Stimulated activated CD4-positive, alpha-beta T cell treated with anti-CD3 and anti-CD28 coated beads, Interleukin-12 subunit alpha, Interleukin-12 subunit beta, amount 100 ng/mL, for 24 hours (primary cell): ENCODE data around the gene TAF11L2.
"Not testable (repeated sequence)": the region's sequence is repeated elsewhere in the genome, so short reads cannot be mapped to it uniquely, and the experiment has no call there.

ENCODE experiments used
- DNase-seq, 2 experiments: peaks; one replicate each; pipeline ENCODE4 v3.0.0-alpha.2; 2020; ENCODE audit warnings: low read depth in 2 of 2

TAF11L2 gene

DNA sequence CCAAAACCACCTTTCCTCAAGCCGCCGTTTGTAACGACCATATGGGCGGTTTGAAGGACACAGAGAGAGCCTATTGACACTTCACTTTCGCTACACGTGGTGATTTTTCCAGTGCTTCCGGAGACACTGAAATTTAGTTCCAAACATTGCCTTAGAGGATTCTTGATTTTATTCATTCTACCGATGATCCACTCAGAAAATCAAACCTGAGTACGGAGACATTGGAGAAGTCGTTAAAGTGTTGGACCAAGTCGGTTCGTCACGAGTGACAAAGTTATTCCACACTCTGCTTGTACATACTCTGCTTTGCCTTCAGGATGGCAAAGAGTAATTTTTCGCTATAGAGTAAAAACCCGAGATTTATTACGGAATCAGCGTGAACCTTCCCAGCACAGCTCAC lies 28.5 kb downstream of the TAF11L2 start:
- DNase-seq = not testable (repeated sequence)

DNA sequence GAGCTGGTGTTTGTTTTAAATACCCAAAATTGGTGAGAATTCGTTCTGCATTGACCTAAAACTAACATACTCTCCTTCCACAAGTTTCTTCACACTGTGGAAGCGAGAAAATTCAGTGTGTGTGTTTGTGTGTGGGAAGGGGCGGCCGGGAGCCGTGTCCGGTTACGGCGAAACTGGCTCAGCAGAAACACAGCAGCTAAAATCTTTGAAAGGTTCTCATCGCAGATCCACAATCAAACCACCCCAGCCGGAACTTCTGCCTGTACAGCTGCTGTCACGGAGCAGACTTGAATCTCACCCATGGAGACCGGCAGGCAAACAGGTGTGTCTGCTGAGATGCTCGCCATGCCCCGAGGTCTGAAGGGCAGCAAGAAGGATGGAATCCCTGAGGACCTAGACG lies 30.3 kb downstream of the TAF11L2 start, which contains the start of gene TAF11L6:
Gene TAF11L6 (plus strand): TSS at position 301 of the 400 bp plus-strand sequence.
- DNase-seq = not testable (repeated sequence)
